ENCODE data around the gene POC1A. TPM values are rescaled to one million over a fixed set of nuclear protein-coding genes. Genes with fewer than 3 reads are reported as not detected.
A peak's percentile ranks its signal among the peaks of the same experiment; 100 is the strongest.

The POC1A gene
- total and polyA plus RNA-seq, 12 donors: 0.44 to 3.5 (median 1.1) TPM

DNA sequence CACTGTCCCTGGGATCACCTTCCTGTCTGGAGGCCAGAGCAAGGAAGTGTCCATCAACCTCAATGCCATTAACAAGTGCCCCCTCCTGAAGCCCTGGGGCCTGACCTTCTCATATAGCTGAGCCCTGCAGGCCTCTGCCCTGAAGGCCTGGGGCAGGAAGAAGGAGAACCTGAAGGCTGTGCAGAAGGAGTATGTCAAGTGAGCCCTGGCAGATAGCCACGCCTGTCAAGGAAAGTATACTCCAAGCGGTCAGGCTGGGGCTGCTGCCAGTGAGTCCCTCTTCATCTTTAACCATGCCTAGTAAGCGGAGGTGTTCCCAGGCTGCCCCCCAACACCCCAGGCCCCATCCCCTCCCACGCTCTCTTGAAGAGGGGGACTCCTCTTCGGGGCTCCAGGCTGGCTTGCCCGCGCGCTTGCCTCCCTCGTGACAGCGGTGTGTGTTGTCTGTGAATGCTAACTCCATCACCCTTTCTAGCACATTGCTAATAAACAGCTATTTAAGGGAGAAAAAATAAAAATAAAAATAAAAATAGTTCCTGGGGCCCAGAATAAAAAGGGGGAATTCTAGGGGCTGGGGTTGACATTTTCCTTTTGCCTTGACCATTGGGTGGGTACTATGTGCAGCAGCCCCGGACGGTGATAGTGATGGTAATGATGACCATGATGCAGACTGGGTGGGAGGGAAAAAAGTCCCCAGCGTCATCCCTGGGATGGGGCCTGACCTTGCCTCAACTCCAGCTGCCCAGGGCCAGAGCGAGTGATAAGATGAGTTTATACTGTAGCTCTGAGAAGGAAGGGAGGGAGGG, 40.5 kb upstream of the POC1A start:
- DNase-seq (peak; percentile 24 to 51), ATAC-seq (no peak)
- no peak overlapping the region for H3K4me3 ChIP-seq
- H3K4me1 ChIP-seq: peaks cover 19 to 65% (median 49%) of the 10 kb centered on the region in 9 donors
- 72 to 79% methylated on average over 14 of the region's 14 CpGs for WGBS, 2 donors
- H3K27ac ChIP-seq: peak overlapping the region in 4 of 10 donors; percentile 87 to 96 (median 92)
- TF ChIP-seq CTCF (IDR thresholded peaks at IDR 0.05): no peak
- no peaks in the 10 kb centered on the region for H3K9me3 ChIP-seq
- H3K27me3 ChIP-seq: no peaks in the 10 kb centered on the region
- H3K36me3 ChIP-seq: peaks cover 0 to 6% (median 1%) of the 10 kb centered on the region in 9 donors
- intact Hi-C loops (cut with DNase I): loop anchor here in 5 of 10 donors (5.0 kb wide), 2 partner anchors 37 to 42 kb away; partner anchors contain the start of gene POC1A (in 4 of the 5)

DNA sequence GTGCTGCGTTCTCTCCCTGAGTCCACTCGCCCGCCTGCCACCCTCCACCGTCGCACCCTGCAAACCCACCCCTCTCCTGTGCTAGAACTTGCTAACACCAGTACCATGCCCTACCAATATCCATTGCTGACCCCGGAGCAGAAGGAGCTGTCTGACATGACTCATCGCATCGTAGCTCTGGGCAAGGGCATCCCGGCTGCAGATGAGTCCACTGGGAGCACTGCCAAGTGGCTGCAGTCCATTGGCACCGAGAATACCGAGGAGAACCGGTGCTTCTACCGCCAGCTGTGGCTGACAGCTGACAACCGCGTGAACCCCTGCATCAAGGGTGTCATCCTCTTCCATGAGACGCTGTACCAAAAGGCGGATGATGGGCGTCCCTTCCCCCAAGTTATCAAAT, 38.8 kb upstream of the POC1A start:
- 65 to 68% methylated on average over 18 of the region's 18 CpGs for WGBS, 2 donors
- DNase-seq (peak; percentile 57 to 69), ATAC-seq (peak in 2 of 8 donors; percentile 22 to 23)
- H3K27me3 ChIP-seq: no peaks in the 10 kb centered on the region
- no peak for TF ChIP-seq CTCF (IDR thresholded peaks at IDR 0.05)
- no peak overlapping the region for H3K27ac ChIP-seq
- no peaks in the 10 kb centered on the region for H3K36me3 ChIP-seq
- no peaks in the 10 kb centered on the region for H3K9me3 ChIP-seq
- H3K4me1 ChIP-seq: peaks cover 14 to 64% (median 48%) of the 10 kb centered on the region in 9 donors
- intact Hi-C loops (cut with DNase I): loop anchor here in 1 of 10 donors (5.0 kb wide), 1 partner anchor 36 kb away; no protein-coding TSS in a partner anchor
- H3K4me3 ChIP-seq: no peak overlapping the region

DNA sequence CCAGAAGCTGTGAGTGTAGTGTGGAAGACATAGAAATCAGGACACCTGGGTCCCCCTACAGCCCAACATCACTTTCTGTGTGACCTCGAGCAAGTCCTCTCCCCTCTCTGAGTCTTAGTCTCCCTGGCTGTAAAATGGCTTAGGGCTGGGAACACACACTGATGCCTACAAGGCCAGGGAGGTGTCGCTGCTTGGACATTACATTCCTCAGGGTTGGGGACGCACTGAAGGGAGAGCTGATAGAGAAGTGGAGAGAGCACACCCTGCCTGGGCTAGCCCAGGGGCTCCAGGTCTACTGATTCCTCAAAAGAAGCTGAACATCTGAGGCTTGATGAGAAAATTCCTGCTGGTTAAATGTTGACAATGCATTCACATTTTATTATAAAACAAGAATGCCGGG, 37.4 kb upstream of the POC1A start:
- Histone ChIP-seq H3K27me3 (no peaks in the 10 kb centered on the region), H3K36me3 (no peaks in the 10 kb centered on the region), H3K4me1 (peaks cover 5 to 62% (median 37%) of the 10 kb centered on the region in 9 donors), H3K27ac (no peak overlapping the region), H3K4me3 (no peak overlapping the region), H3K9me3 (no peaks in the 10 kb centered on the region)
- intact Hi-C loops (cut with DNase I): loop anchor here in 1 of 10 donors (5.0 kb wide), 1 partner anchor 34 kb away; no protein-coding TSS in a partner anchor
- no peak for TF ChIP-seq CTCF (IDR thresholded peaks at IDR 0.05)
- ATAC-seq (no peak), DNase-seq (no peak)
- WGBS, 2 donors: 80 to 95% methylated on average over 4 of the region's 4 CpGs

DNA sequence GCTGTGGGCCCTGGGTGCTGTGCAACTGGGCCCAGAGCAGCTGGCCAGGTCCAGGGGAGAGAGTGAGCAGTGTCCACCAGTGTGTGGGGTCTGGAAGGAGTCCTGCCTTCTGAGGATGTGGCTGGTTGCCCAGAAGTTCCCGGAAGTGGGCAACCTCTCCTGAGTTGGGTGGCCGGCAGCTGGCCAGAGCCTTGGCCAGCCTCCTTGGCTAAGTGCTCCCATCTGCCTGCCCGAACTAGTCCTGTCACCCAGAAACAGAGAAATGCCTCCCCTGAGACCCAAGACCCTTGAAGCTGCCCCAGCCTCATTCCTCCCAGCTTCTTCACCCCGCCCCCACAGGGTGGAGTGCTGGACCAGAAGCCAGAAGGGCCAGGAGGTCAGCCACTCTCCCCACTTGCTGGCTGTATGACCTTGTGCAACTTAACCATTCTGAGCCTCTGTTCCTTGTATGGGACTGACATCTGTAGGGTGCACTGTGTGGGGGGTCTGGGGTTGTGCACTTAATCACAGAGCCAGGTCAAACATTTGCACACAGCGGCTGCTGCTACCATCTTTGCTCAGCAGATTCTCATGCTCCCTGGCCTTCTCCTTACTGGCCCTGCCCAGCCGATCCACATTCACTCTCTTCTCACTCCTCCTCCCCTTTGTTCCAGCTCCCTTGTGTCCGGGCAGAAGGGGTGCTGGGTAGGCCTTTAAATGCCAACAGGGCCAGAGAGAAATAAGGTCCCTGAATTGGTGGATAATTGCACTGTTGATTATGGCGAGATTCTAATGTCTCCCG, 36.3 kb upstream of the POC1A start:
- intact Hi-C loops (cut with DNase I): loop anchor here in 1 of 10 donors (5.0 kb wide), 1 partner anchor 33 kb away; no protein-coding TSS in a partner anchor

More for the DNA sequence above, 36.3 kb upstream of the POC1A start:
- WGBS, 2 donors: 59 to 69% methylated on average over 9 of the region's 9 CpGs
- Histone ChIP-seq H3K4me3 (no peak overlapping the region), H3K27ac (peak overlapping the region in 4 of 10 donors; percentile 51 to 65 (median 57)), H3K36me3 (no peaks in the 10 kb centered on the region), H3K27me3 (no peaks in the 10 kb centered on the region), H3K4me1 (peaks cover 5 to 50% (median 26%) of the 10 kb centered on the region in 9 donors), H3K9me3 (no peaks in the 10 kb centered on the region)
- DNase-seq (peak; percentile 23 to 41), ATAC-seq (peak; percentile 11 to 48 (median 20))
- no peak for TF ChIP-seq CTCF (IDR thresholded peaks at IDR 0.05)
